D721Med (cell line): ENCODE measurements around the gene ZNF708.
"Not testable (repeated sequence)": the region's sequence is repeated elsewhere in the genome, so short reads cannot be mapped to it uniquely, and the experiment has no call there.

ENCODE experiments used
- DNase-seq: peaks from one replicate; pipeline ENCODE4 v3.0.0; 2011; ENCODE audit warnings: low spot score; ENCODE audit not compliant: insufficient read length
- FAIRE-seq: peaks from 2 replicates; lab custom pipeline; 2011; peaks lifted over from hg19 to GRCh38; lab: Jason Lieb, UNC
- TF ChIP-seq, protein P1 (sequence below): IDR thresholded peaks from 2 replicates; pipeline ENCODE4 v1.5.1; 2012; ENCODE audit warnings: mild to moderate bottlenecking, control low read depth; ENCODE audit not compliant: insufficient read depth; ENCODE audit errors: missing control alignments

Gene ZNF708

DNA sequence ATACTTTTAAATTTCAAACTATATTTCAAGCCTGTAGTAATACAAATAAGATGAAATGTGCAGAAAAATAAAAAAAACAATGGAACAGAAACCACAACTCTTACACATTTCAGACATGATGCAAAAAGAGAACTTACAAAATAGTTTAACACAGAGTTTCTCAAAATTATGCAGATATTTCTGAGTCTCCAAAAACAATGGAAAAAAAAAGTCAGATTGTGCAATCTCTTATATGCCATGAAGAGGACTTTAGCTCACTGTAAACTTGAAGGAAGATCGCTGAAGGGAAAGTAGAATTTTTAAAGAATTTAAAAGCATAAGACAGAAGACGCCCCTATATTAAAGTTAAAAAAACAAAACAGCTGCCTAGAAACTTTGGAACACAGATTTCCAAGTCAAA, 20.4 kb downstream of the ZNF708 start:
- no peak for DNase-seq
- no peak for FAIRE-seq
- TF ChIP-seq, protein P1, sequence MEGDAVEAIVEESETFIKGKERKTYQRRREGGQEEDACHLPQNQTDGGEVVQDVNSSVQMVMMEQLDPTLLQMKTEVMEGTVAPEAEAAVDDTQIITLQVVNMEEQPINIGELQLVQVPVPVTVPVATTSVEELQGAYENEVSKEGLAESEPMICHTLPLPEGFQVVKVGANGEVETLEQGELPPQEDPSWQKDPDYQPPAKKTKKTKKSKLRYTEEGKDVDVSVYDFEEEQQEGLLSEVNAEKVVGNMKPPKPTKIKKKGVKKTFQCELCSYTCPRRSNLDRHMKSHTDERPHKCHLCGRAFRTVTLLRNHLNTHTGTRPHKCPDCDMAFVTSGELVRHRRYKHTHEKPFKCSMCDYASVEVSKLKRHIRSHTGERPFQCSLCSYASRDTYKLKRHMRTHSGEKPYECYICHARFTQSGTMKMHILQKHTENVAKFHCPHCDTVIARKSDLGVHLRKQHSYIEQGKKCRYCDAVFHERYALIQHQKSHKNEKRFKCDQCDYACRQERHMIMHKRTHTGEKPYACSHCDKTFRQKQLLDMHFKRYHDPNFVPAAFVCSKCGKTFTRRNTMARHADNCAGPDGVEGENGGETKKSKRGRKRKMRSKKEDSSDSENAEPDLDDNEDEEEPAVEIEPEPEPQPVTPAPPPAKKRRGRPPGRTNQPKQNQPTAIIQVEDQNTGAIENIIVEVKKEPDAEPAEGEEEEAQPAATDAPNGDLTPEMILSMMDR: no peak

DNA sequence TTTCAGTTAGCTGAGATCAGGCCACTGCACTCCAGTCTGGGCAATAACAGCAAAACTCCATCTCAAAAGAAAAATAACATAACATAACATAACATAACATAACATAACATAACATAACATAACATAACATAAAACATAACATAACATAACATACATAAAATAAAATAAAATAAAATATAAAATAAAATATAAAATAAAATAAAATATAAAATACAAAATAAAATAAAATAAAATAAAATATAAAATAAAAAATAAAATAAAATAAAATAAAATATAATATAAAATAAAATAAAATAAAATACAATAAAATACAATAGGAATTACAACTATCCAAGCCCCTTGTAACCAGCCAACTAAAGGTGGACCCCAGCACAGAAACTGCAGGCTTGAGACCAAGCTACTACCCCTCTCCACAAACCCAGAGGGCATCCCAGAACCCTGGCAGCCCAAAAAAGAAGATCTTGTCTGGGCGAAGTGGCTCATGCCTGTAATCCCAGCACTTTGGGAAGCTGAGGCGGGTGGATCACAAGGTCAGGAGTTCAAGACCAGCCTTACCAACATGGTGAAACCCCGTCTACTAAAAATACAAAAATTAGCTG, 22.2 kb downstream of the ZNF708 start:
- FAIRE-seq: not testable (repeated sequence)

DNA sequence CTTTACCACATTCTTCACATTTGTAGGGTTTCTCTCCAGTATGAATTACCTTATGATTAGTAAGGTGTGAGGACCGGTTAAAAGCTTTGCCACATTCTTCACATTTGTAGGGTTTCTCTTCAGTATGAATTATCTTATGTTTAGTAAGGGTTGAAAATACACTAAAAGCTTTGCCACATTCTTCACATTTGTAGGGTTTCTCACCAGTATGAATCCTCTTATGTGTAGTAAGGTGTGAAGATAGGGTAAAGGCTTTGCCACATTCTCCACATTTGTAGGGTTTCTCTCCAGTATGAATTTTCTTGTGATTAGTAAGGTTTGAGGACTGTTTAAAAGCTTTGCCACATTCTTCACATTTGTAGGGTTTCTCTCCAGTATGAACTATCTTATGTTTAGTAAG, 35.4 kb downstream of the ZNF708 start:
- not testable (repeated sequence) for DNase-seq, FAIRE-seq

More for the DNA sequence above, 22.2 kb downstream of the ZNF708 start:
- DNase-seq: not testable (repeated sequence)

DNA sequence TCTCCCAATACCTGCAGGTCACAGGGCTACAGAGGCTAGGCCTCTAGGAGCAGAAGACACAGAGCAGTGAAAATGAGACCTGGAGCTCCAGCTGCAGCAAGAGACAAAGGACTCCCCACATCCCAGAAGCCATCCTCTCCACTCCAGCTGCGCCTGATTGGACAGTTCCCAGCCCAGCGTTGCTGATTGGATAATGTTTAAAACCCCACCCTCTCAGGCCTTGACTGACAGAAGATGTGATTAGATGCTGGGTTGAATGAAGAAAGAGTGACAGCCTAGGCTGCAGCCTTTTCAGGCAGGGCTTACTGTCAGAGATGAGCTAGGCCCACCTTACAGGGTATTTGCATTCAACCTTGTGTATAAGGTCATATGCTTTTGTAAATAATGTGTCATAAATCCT, 59.4 kb downstream of the ZNF708 start:
- TF ChIP-seq, protein P1: no peak
- FAIRE-seq (no peak), DNase-seq (no peak)

DNA sequence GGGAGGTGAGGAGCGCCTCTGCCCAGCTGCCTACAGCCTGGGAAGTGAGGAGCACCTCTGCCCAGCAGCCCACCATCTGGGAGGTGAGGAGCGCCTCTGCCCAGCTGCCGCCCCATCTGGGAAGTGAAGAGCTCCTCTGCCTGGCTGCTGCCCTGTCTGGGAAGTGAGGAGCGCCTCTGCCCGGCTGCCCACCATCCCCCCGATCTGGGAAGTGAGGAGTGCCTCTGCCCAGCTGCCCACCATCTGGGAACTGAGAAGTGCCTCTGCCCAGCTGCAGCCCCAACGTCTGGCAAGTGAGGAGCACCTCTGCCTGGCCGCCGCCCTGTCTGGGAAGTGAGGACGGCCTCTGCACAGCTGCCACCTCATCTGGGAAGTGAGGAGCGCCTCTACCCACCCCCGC, 64.3 kb downstream of the ZNF708 start:
- TF ChIP-seq, protein P1: no peak
- DNase-seq: no peak
- FAIRE-seq: no peak

DNA sequence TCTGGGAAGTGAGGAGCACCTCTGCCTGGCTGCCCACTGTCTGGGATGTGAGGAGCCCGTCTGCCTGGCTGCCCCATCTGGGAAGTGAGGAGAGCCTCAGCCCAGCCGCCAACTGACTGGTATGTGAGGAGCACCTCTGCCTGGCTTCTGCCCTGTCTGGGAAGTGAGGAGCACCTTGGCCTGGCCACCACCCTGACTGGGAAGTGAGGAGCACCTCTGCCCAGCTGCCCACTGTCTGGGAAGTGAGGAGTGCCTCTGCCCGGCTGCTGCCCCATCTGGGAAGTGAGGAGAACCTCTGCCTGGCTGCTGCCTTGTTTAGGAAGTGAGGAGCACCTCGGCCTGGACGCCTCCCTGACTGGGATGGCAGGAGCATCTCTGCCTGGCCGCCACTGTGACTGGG, 64.8 kb downstream of the ZNF708 start:
- TF ChIP-seq, protein P1: no peak
- FAIRE-seq: no peak
- DNase-seq: no peak

DNA sequence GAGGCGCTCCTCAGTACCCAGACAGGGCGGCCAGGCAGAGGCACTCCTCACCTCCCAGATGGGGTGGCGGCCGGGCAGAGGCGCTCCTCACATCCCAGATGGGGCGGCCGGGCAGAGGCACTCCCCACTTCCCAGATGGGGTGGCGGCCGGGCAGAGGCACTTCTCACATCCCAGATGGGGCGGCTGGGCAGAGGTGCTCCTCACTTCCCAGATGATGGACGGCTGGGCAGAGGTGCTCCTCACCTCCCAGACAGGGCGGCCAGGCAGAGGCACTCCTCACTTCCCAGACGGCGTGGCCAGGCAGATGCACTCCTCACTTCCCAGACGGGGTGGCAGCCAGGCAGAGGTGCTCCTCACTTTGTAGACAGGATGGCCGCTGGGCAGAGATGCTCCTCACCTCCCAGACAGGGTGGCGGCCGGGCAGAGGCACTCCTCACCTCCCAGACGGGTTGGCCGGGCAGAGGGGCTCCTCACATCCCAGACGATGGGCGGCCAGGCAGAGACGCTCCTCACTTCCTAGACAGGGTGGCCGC, 68.3 kb downstream of the ZNF708 start:
- FAIRE-seq, DNase-seq: not testable (repeated sequence)

DNA sequence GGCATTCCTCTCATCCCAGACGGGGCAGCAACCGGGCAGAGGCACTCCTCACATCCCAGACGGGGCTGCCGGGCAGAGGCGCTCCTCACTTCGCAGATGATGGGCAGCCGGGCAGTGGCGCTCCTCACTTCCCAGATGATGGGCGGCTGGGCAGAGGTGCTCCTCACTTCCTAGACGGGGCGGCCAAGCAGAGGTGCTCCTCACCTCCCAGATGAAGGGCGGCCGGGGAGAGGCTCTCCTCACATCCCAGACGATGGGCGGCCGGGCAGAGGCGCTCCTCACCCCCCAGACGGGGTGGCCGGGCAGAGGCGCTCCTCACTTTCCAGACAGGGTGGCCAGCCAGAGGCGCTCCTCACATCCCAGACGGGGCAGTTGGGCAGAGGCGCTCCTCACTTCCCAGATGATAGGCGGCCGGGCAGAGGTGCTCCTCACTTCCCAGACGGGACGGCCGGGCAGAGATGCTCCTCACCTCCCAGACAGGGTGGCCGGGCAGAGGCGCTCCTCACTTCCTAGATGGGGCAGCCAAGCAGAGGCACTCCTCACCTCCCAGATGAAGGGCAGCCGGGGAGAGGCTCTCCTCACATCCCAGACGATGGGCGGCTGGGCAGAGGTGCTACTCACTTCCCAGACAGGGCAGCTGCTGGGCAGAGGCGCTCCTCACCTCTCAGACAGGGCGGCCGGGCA, 68.9 kb downstream of the ZNF708 start:
- TF ChIP-seq, protein P1: no peak
- DNase-seq (no peak), FAIRE-seq (no peak)

DNA sequence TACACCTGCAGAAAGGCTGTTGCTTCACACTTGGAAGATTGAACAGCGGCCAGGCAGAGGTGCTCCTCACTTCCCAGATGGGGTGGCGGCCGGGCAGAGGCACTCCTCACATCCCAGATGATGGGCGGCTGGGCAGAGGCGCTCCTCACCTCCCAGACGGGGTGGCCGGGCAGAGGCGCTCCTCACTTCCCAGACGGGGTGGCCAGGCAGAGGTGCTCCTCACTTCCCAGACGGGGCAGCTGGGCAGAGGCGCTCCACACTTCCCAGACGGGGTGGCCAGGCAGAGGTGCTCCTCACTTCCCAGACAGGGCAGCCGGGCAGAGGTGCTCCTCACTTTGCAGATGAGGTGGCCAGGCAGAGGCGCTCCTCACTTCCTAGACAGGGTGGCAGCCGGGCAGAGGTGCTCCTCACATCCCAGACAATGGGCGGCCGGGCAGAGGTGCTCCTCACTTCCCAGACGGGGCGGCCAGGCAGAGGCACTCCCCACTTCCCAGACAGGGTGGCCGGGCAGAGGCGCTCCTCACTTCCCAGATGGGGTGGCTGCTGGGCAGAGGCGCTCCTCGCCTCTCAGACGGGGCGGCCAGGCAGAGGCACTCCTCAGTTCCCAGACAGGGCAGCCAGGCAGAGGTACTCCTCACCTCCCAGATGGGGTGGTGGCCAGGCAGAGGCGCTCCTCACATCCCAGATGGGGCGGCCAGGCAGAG, 69.6 kb downstream of the ZNF708 start:
- not testable (repeated sequence) for FAIRE-seq, DNase-seq
